ENCODE measurements around the gene GART. TPM values are rescaled to one million over a fixed set of nuclear protein-coding genes. Genes with fewer than 3 reads are reported as not detected.

The GART gene
- polyA plus RNA-seq, 2 of the 4 experiments (the other 2 are of a cell fraction) = 42.3 to 70.2 TPM

GRCh38 chr21:33587792-33588484, 46.0 kb upstream of the GART start:
- CTCF ChIA-PET = interaction anchor here (0.7 to 4.2 kb wide), 2 partner anchors 14 to 18 kb away, joined by 3 to 19 read pairs; no protein-coding TSS in a partner anchor
- FAIRE-seq = no peak
- H3K4me2 ChIP-seq = peak overlapping the region; percentile 92

GRCh38 chr21:33586927-33587326, 45.0 kb upstream of the GART start:
- TF ChIP-seq ZNF302 (CRISPR knock-in tag; IDR thresholded peaks at IDR 0.05) (no peak), ZFP36 (IDR thresholded peaks at IDR 0.05; ENCODE audit: borderline replicate concordance, partially characterized antibody) (no peak), CBX8 (IDR thresholded peaks at IDR 0.05) (no peak), ZC3H11A (IDR thresholded peaks at IDR 0.05) (no peak), JUNB (IDR thresholded peaks at IDR 0.05) (no peak), ZSCAN20 (CRISPR knock-in tag; IDR thresholded peaks at IDR 0.05) (no peak), ELK1 (IDR thresholded peaks at IDR 0.05; ENCODE audit: low read depth, low read length) (no peak), HDAC2 (IDR thresholded peaks at IDR 0.05) (no peak), HEYL (CRISPR knock-in tag; IDR thresholded peaks at IDR 0.05) (no peak), HOXA7 (CRISPR knock-in tag; IDR thresholded peaks at IDR 0.05) (no peak), RARB (CRISPR knock-in tag; IDR thresholded peaks at IDR 0.05) (no peak), E2F6 (IDR thresholded peaks at IDR 0.05; ENCODE audit: borderline replicate concordance, low read depth) (no peak), BHLHE40 (IDR thresholded peaks at IDR 0.05; ENCODE audit: low read depth, low read length) (no peak), CHD2 (IDR thresholded peaks at IDR 0.05; ENCODE audit: low read length, partially characterized antibody) (no peak), EHMT2 (IDR thresholded peaks at IDR 0.05; ENCODE audit: low read depth) (no peak), PHF8 (IDR thresholded peaks at IDR 0.05; ENCODE audit: borderline replicate concordance, low read depth) (no peak), CTCF (IDR thresholded peaks at IDR 0.05) (no peak)
- TF ChIP-seq, protein P1, sequence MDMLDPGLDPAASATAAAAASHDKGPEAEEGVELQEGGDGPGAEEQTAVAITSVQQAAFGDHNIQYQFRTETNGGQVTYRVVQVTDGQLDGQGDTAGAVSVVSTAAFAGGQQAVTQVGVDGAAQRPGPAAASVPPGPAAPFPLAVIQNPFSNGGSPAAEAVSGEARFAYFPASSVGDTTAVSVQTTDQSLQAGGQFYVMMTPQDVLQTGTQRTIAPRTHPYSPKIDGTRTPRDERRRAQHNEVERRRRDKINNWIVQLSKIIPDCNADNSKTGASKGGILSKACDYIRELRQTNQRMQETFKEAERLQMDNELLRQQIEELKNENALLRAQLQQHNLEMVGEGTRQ (IDR thresholded peaks at IDR 0.05) = no peak
- ChIA-PET CTCF (no interaction called here), POLR2A (no interaction called here)
- DNase-seq (ENCODE audit: low read depth in 1 of 2, low spot score in 1 of 2) = no peak
- ATAC-seq = no peak
- Histone ChIP-seq H3K4me3 (peak overlapping the region; percentile 89; the same call in 2 of the 3 replicates), H3K9me3 (no peaks in the 10 kb centered on the region), H3K4me1 (peaks cover 19% of the 10 kb centered on the region), H3K4me2 (peak overlapping the region; percentile 92), H3K27ac (no peak overlapping the region)
- no peak for FAIRE-seq
- WGBS (ENCODE audit: missing lambda C conversion rate) = 75% methylated on average over 6 of the region's 6 CpGs

More at GRCh38 chr21:33587792-33588484, 46.0 kb upstream of the GART start:
- no peak for TF ChIP-seq ZC3H11A (IDR thresholded peaks at IDR 0.05)
- no peak for TF ChIP-seq HEYL (CRISPR knock-in tag; IDR thresholded peaks at IDR 0.05)
- TF ChIP-seq RNF2 (IDR thresholded peaks at IDR 0.05; ENCODE audit: borderline replicate concordance, low read depth) = no peak
- no peak for TF ChIP-seq ATOH8 (CRISPR knock-in tag; IDR thresholded peaks at IDR 0.05; ENCODE audit: low read depth)
- no peak for TF ChIP-seq SMC3 (IDR thresholded peaks at IDR 0.05)
- no peak for TF ChIP-seq KDM5A (IDR thresholded peaks at IDR 0.05)
- TF ChIP-seq, protein P2, sequence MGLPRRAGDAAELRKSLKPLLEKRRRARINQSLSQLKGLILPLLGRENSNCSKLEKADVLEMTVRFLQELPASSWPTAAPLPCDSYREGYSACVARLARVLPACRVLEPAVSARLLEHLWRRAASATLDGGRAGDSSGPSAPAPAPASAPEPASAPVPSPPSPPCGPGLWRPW (IDR thresholded peaks at IDR 0.05) = no peak
- no peak for TF ChIP-seq HOXA7 (CRISPR knock-in tag; IDR thresholded peaks at IDR 0.05)
- no peak for TF ChIP-seq MAZ (IDR thresholded peaks at IDR 0.05; ENCODE audit: borderline replicate concordance, low read depth, low read length)
- TF ChIP-seq MYC (IDR thresholded peaks at IDR 0.05; ENCODE audit: borderline replicate concordance, low read length) = no peak
- no peak for TF ChIP-seq CBX8 (IDR thresholded peaks at IDR 0.05)
- TF ChIP-seq, protein P3, sequence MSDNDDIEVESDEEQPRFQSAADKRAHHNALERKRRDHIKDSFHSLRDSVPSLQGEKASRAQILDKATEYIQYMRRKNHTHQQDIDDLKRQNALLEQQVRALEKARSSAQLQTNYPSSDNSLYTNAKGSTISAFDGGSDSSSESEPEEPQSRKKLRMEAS (IDR thresholded peaks at IDR 0.05) = no peak
- no peak for TF ChIP-seq RARB (CRISPR knock-in tag; IDR thresholded peaks at IDR 0.05)
- Histone ChIP-seq H3K9me3 (no peaks in the 10 kb centered on the region), H3K4me1 (peaks cover 19% of the 10 kb centered on the region), H3K4me3 (peak overlapping the region; percentile 89), H3K27ac (peak overlapping the region; percentile 92 to 96)
- ATAC-seq = peak; percentile 62 to 75
- DNase-seq (ENCODE audit: low read depth in 1 of 2, low spot score in 1 of 2) = peak; percentile 11 to 23
- 1% methylated on average over 5 of the region's 57 CpGs for WGBS (ENCODE audit: missing lambda C conversion rate)
- POLR2A ChIA-PET = interaction anchor here (0.6 to 1.8 kb wide), 12 partner anchors 9 to 987 kb away, joined by 3 to 9 read pairs (median 4); partner anchors contain the start of genes DNAJC28, GART, SON and TMEM50B

Data from A549 (cell line).